ENCODE data around the gene OST4.

DNA sequence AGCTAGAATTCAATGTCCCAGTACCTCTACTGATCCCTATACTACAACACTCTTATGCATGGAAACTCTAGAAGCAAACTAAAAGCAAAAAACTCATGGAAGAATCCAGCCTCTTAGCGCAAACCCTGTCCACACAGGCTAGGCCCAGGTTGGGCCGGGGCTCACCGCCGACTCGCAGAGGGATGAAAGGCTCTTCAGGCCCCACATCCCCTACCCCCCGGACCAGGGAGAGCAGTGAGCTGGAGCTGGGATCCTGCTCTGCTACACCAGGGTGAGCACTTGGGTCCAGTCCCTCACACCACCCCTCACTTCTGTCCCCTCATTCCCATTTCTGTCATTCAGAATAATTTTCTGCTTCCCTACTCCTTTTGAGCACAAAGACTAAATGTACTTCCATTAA lies 2.0 kb downstream of the OST4 start:
- TF ChIP-seq, protein P1, sequence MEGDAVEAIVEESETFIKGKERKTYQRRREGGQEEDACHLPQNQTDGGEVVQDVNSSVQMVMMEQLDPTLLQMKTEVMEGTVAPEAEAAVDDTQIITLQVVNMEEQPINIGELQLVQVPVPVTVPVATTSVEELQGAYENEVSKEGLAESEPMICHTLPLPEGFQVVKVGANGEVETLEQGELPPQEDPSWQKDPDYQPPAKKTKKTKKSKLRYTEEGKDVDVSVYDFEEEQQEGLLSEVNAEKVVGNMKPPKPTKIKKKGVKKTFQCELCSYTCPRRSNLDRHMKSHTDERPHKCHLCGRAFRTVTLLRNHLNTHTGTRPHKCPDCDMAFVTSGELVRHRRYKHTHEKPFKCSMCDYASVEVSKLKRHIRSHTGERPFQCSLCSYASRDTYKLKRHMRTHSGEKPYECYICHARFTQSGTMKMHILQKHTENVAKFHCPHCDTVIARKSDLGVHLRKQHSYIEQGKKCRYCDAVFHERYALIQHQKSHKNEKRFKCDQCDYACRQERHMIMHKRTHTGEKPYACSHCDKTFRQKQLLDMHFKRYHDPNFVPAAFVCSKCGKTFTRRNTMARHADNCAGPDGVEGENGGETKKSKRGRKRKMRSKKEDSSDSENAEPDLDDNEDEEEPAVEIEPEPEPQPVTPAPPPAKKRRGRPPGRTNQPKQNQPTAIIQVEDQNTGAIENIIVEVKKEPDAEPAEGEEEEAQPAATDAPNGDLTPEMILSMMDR (IDR thresholded peaks at IDR 0.05): no peak
- no peak for TF ChIP-seq POLR2A (IDR thresholded peaks at IDR 0.05)

Data from upper lobe of left lung (tissue), 4 donors.